ENCODE measurements around the gene GARIN1A.

Gene GARIN1A

DNA sequence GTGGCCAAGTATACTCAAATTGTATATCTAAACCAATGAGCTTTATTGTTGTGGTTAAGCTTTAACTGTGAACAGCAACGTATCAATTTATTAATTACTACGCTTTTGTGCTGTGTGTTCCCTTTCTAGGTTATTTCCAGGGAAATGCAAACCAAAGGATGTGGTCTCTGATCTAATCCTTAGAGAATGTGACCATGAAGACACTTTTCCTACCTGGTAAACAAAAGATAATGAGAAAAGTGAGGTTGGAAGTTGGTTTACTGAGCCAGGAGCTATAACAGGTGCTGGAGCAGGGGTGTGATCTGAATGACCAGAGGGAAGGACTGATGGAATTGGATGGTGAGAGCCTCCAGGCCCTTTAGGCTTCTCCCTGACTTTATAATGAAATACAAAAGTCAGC, 41.7 kb downstream of the GARIN1A start:
- in situ Hi-C loops (cut with MboI; ENCODE audit: low sequenced_read_pairs) = no loop called here

DNA sequence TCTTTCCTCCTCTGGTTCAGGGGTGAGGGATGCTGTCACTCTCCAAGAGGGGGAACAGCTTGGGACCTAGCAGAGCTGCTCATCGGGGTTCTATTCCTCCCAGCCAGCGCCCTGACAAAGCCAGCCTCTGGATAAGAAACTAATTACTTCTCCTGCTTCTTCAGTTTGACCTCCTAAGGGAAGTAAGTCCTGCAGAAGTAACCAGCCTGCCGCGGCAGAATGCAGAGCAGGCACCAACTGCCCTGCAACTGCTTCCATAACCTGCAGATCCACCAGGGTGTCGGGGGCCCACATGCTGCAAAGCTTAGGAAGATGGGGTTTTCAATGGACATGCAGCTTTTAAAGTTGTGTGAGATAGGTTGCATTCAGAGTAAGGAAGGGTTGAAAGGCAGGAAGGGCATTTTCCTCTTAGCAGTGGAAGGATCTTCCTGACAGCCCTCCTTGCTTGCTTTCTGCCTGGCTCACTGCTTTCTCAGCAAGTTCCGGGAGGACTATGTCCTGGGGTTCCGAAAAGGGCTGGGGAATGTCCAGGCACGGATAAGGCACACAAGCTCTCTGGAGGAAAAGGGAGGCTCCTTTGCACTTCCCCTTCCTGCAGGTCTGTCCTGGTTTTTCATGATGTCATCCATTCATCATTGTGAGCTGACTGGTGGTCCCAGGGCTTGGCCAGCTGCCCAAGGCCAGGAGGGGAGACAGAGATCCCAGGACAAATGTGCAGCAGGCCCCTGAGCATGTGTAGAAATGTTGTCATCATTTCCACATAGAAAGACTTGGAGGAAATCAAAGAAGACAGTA, 42.8 kb downstream of the GARIN1A start:
- in situ Hi-C loops (cut with MboI; ENCODE audit: low sequenced_read_pairs) = no loop called here

DNA sequence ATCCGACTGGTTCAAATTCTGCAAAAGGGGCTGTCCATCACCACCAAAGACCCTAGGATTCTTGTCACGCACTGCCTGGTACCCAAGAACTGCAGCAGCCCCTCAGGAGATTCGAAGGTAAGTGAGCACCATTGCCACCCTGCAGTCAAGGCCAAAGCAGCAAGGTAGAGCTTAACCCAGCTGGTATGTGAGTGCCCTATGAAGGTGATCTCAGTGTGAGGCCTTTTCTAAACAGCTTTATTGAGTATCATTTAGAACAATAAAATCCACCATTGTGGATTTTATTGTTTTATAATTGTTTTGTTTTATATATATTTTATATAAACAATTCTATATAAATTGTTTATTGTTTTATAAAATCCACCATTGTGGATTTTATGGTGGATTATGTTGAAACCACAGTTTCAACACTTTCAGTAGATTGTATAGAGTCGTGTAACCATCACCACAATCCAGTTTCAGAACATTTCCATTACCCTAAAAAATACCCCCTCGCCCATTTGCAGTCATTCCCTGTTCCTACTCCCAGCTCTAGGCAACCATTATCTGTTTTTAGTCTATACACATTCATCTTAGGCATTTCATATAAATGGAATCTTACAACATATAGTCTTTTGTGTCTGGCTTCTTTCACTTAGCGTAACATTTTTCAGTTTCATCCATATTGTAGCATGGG, 47.0 kb downstream of the GARIN1A start:
- in situ Hi-C loops (cut with MboI; ENCODE audit: low sequenced_read_pairs) = no loop called here

DNA sequence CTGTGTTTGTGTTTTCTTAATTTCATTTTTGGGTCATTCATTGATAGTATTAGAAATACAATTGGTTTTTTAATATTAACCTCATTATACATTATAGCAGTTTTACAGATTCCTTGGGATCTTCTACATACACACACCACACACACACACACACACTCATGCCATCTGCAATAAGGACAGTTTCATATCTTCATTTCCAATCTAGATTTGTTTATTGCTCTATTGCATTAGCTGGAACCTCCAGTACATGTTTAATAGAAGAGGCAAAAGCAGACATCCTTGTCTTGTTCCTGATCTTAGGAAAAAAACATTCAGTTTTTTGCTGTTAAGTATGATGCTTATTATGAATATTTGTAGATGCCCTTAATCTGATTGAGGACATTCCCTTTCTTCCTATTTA, 49.3 kb downstream of the GARIN1A start:
- in situ Hi-C loops (cut with MboI; ENCODE audit: low sequenced_read_pairs) = no loop called here

All from HL-60/S4 treated with retinoic acid at 250 ng/mL for 4 days and 3 days (cell line).